ENCODE results near the gene CDH15. TPM values are rescaled to one million over a fixed set of nuclear protein-coding genes. Genes with fewer than 3 reads are reported as not detected.
A peak's percentile ranks its signal among the peaks of the same experiment; 100 is the strongest.

The CDH15 gene
- total RNA-seq, 3 donors from 2014 or later (not counting 1 experiment from before 2014, with no cell fraction given): 0.20 TPM; not detected in 2

- peaks cover 5% of the 10 kb centered on the region in 2 donors for H3K4me1 Mint-ChIP-seq
- no peak for TF ChIP-seq CTCF (IDR thresholded peaks at IDR 0.05)
- H3K27ac ChIP-seq (ENCODE audit: low read length): no peak within 1 kb of the TSS
- DNase-seq (no peak), ATAC-seq (no peak)
- no peak within 1 kb of the TSS for H3K4me3 ChIP-seq (ENCODE audit: low read length)
- peaks cover 15% of the 10 kb centered on the region for H3K4me1 ChIP-seq (ENCODE audit: control insufficient read depth, insufficient read depth, low read length)
- no peaks in the 10 kb centered on the region for H3K9me3 Mint-ChIP-seq
- H3K27me3 Mint-ChIP-seq (ENCODE audit: low read depth in 2 of 2): peaks cover 21 to 22% of the 10 kb centered on the region in 2 donors
- peaks cover 3% of the 10 kb centered on the region for H3K9me3 ChIP-seq (ENCODE audit: control insufficient read depth, insufficient read depth, low read length)
- no peaks in the 10 kb centered on the region for H3K36me3 Mint-ChIP-seq
- no peaks in the 10 kb centered on the region for H3K36me3 ChIP-seq (ENCODE audit: control insufficient read depth, insufficient read depth, low read length)
- WGBS (ENCODE audit: insufficient coverage): 32% methylated on average over 28 of the region's 28 CpGs
- H3K4me3 Mint-ChIP-seq: peak within 1 kb of the TSS; percentile 52
- peaks cover 26% of the 10 kb centered on the region for H3K27me3 ChIP-seq (ENCODE audit: control insufficient read depth, insufficient read depth, low read length)
- intact Hi-C loops (cut with micrococcal nuclease): no loop called here
- no peak within 1 kb of the TSS for H3K27ac Mint-ChIP-seq
Measured at GRCh38 chr16:89200124-89200849, 28.7 kb downstream of the CDH15 start, which contains the start of gene SLC22A31. Gene SLC22A31 (minus strand): TSS chr16:89200537. CDS start chr16:89200501, 36 bp downstream.

GRCh38 chr16:89200850-89201411, 29.4 kb downstream of the CDH15 start:
- DNase-seq (no peak), ATAC-seq (peak in 1 of 3 donors; percentile 7)
- Mint-ChIP-seq H3K9me3 (no peaks in the 10 kb centered on the region), H3K36me3 (no peaks in the 10 kb centered on the region), H3K27me3 (ENCODE audit: low read depth in 2 of 2) (peaks cover 21 to 22% of the 10 kb centered on the region in 2 donors), H3K4me3 (peak overlapping the region; percentile 52), H3K4me1 (peaks cover 5% of the 10 kb centered on the region in 2 donors), H3K27ac (no peak overlapping the region)
- Histone ChIP-seq H3K4me1 (ENCODE audit: control insufficient read depth, insufficient read depth, low read length) (peaks cover 15% of the 10 kb centered on the region), H3K27ac (ENCODE audit: low read length) (no peak overlapping the region), H3K4me3 (ENCODE audit: low read length) (no peak overlapping the region), H3K27me3 (ENCODE audit: control insufficient read depth, insufficient read depth, low read length) (peaks cover 26% of the 10 kb centered on the region), H3K9me3 (ENCODE audit: control insufficient read depth, insufficient read depth, low read length) (peaks cover 3% of the 10 kb centered on the region), H3K36me3 (ENCODE audit: control insufficient read depth, insufficient read depth, low read length) (no peaks in the 10 kb centered on the region)
- TF ChIP-seq CTCF (IDR thresholded peaks at IDR 0.05): no peak
- intact Hi-C loops (cut with micrococcal nuclease): no loop called here
- 3% methylated on average over 58 of the region's 58 CpGs for WGBS (ENCODE audit: insufficient coverage)

- peak; percentile 89 to 94 (median 92) for ATAC-seq
- H3K4me1 ChIP-seq (ENCODE audit: control insufficient read depth, insufficient read depth, low read length): peaks cover 15% of the 10 kb centered on the region
- H3K36me3 ChIP-seq (ENCODE audit: control insufficient read depth, insufficient read depth, low read length): no peaks in the 10 kb centered on the region
- no peak for TF ChIP-seq CTCF (IDR thresholded peaks at IDR 0.05)
- peaks cover 3% of the 10 kb centered on the region for H3K9me3 ChIP-seq (ENCODE audit: control insufficient read depth, insufficient read depth, low read length)
- Mint-ChIP-seq H3K27ac (no peak overlapping the region), H3K4me3 (peak overlapping the region; percentile 74), H3K36me3 (no peaks in the 10 kb centered on the region), H3K9me3 (no peaks in the 10 kb centered on the region), H3K27me3 (ENCODE audit: low read depth in 2 of 2) (peaks cover 23 to 24% of the 10 kb centered on the region in 2 donors), H3K4me1 (peaks cover 5% of the 10 kb centered on the region in 2 donors)
- no peak overlapping the region for H3K4me3 ChIP-seq (ENCODE audit: low read length)
- peaks cover 26% of the 10 kb centered on the region for H3K27me3 ChIP-seq (ENCODE audit: control insufficient read depth, insufficient read depth, low read length)
- peak; percentile 66 to 82 for DNase-seq
- WGBS (ENCODE audit: insufficient coverage): 3% methylated on average over 109 of the region's 111 CpGs
- H3K27ac ChIP-seq (ENCODE audit: low read length): no peak overlapping the region
- intact Hi-C loops (cut with micrococcal nuclease): no loop called here
Measured at GRCh38 chr16:89201439-89202377, 30.2 kb downstream of the CDH15 start.
